IMR-90 (cell line): ENCODE results near the gene IRS2. TPM values are rescaled to one million over a fixed set of nuclear protein-coding genes. Genes with fewer than 3 reads are reported as not detected.

Experiments used
- ATAC-seq: fragments of 200-7000 bp; cut with Tn5 transposase; 2 replicates; pipeline ENCODE4 v1.9.1; 2020; ENCODE audit warnings: low read depth, mild to moderate bottlenecking, moderate library complexity
- BruUV-seq: library from RNA; stranded (reverse); fragments of 400-500 nt; replicated peaks from 2 replicates; lab custom pipeline; 2021; lab: Mats Ljungman, UMichigan
- CTCF ChIA-PET: fragments of 300-600 bp; formaldehyde crosslinking; extraction: SDS; loops from one replicate; lab custom pipeline; 2021; ENCODE audit warnings: antibody characterized with exemption; lab: Yijun Ruan, JAX
- POLR2A ChIA-PET: fragments of 300-600 bp; sonication (Branson Sonifier 250); formaldehyde crosslinking; loops from one replicate; lab custom pipeline; 2022; ENCODE audit warnings: antibody characterized with exemption; ENCODE audit not compliant: unreplicated experiment; lab: Charles Lee
- DNase-seq: peaks from one replicate; pipeline ENCODE4 v3.0.0; 2013
- H2AFZ ChIP-seq: replicated peaks from 2 replicates; pipeline ENCODE3; 2013; ENCODE audit warnings: low read length, mild to moderate bottlenecking; ENCODE audit not compliant: poor library complexity
- H2AK5ac ChIP-seq: 2 replicates; pipeline ENCODE4 v1.6.1; 2013; ENCODE audit warnings: low read depth, low read length, inconsistent platforms
- H2AK9ac ChIP-seq: replicated peaks from 2 replicates; pipeline ENCODE3; 2013; ENCODE audit warnings: mild to moderate bottlenecking, low read depth, low read length, moderate library complexity; ENCODE audit not compliant: poor library complexity
- H2BK120ac ChIP-seq: 2 replicates; pipeline ENCODE4 v1.6.1; 2013; ENCODE audit warnings: low read depth, low read length, inconsistent platforms
- H2BK15ac ChIP-seq: 3 replicates; pipeline ENCODE4 v1.6.1; 2013; ENCODE audit warnings: low read depth, low read length, inconsistent platforms
- H2BK20ac ChIP-seq: 2 replicates; pipeline ENCODE4 v1.6.1; 2013; ENCODE audit warnings: low read depth, mild to moderate bottlenecking, inconsistent platforms, low read length, moderate library complexity
- H2BK5ac ChIP-seq: 2 replicates; pipeline ENCODE4 v1.6.1; 2013; ENCODE audit warnings: mild to moderate bottlenecking, low read depth, low read length, inconsistent platforms; ENCODE audit not compliant: poor library complexity, severe bottlenecking
- H3K14ac ChIP-seq: replicated peaks from 2 replicates; pipeline ENCODE4 v1.6.1; 2013; ENCODE audit warnings: low read depth, low read length, inconsistent platforms
- H3K18ac ChIP-seq: 2 replicates; pipeline ENCODE4 v1.6.1; 2013; ENCODE audit warnings: low read depth, low read length, control low read depth
- H3K23ac ChIP-seq: 2 replicates; pipeline ENCODE4 v1.6.1; 2013; ENCODE audit warnings: low read depth, low read length, inconsistent platforms
- H3K27ac ChIP-seq: 2 replicates; pipeline ENCODE4 v1.5.1; 2013; ENCODE audit warnings: mild to moderate bottlenecking, control low read depth, low read length; ENCODE audit not compliant: insufficient read depth
- H3K27me3 ChIP-seq: 2 replicates; pipeline ENCODE4 v1.6.1; 2013; ENCODE audit warnings: low read length; ENCODE audit not compliant: control insufficient read depth, insufficient read depth
- H3K36me3 ChIP-seq: 2 replicates; pipeline ENCODE4 v1.6.1; 2013; ENCODE audit warnings: low read length, mixed read lengths; ENCODE audit not compliant: control insufficient read depth, insufficient read depth
- H3K4ac ChIP-seq: 2 replicates; pipeline ENCODE4 v1.6.1; 2013; ENCODE audit warnings: low read depth, low read length, inconsistent platforms
- H3K4me1 ChIP-seq: 2 replicates; pipeline ENCODE4 v1.6.1; 2013; ENCODE audit warnings: low read length, mixed read lengths; ENCODE audit not compliant: control insufficient read depth, insufficient read depth
- H3K4me2 ChIP-seq: 2 replicates; pipeline ENCODE4 v1.6.1; 2013; ENCODE audit warnings: low read depth, mild to moderate bottlenecking, control low read depth, low read length, moderate library complexity
- H3K4me3 ChIP-seq: 2 replicates; pipeline ENCODE4 v1.5.1; 2013; ENCODE audit warnings: low read depth, mild to moderate bottlenecking, control low read depth, low read length, moderate library complexity; ENCODE audit not compliant: insufficient read depth
- H3K56ac ChIP-seq: 2 replicates; pipeline ENCODE4 v1.6.1; 2013; ENCODE audit warnings: low read length, inconsistent platforms; ENCODE audit not compliant: insufficient read depth; ENCODE audit errors: extremely low read depth
- H3K79me1 ChIP-seq, 2 experiments: 2 replicates each; pipeline ENCODE4 v1.6.1; 2013; ENCODE audit warnings: low read length in 2 of 2, inconsistent platforms in 1 of 2, low read depth in 1 of 2
- H3K9ac ChIP-seq: 2 replicates; pipeline ENCODE4 v1.6.1; 2013; ENCODE audit warnings: low read depth, low read length, control low read depth
- H3K9me1 ChIP-seq: 2 replicates; pipeline ENCODE4 v1.6.1; 2013; ENCODE audit warnings: low read length, inconsistent platforms; ENCODE audit not compliant: insufficient read depth
- H3K9me3 ChIP-seq: 2 replicates; pipeline ENCODE4 v1.6.1; 2013; ENCODE audit warnings: low read length; ENCODE audit not compliant: control insufficient read depth, insufficient read depth
- H4K20me1 ChIP-seq: 2 replicates; pipeline ENCODE4 v1.6.1; 2013; ENCODE audit warnings: low read length, inconsistent platforms; ENCODE audit not compliant: insufficient read depth
- H4K5ac ChIP-seq: 2 replicates; pipeline ENCODE4 v1.6.1; 2013; ENCODE audit warnings: mild to moderate bottlenecking, low read depth, low read length, control low read depth
- H4K8ac ChIP-seq, 2 experiments: 2 replicates each; pipeline ENCODE4 v1.6.1; 2013; ENCODE audit warnings: low read depth in 2 of 2, low read length in 2 of 2, control low read depth in 1 of 2, inconsistent platforms in 1 of 2
- H4K91ac ChIP-seq: 2 replicates; pipeline ENCODE4 v1.6.1; 2013; ENCODE audit warnings: low read depth, low read length, inconsistent platforms; ENCODE audit not compliant: insufficient read depth
- CEBPB ChIP-seq: IDR thresholded peaks from 2 replicates; pipeline ENCODE4 v1.6.1; 2012; ENCODE audit warnings: low read depth, low read length, improper control_type of control experiment
- WGBS, 2 experiments: methylation state at CpG; one replicate each; pipeline versions ENCODE4 v1.1.5 to v1.1.7; 2013; ENCODE audit warnings: missing lambda C conversion rate in 2 of 2; ENCODE audit not compliant: insufficient read length in 1 of 2; ENCODE audit errors: extremely low coverage in 2 of 2; 5-methylcytosine and 5-hydroxymethylcytosine counted together
- dilution Hi-C: fragments of 300-500 bp; cut with HindIII; formaldehyde crosslinking; loops from one replicate; pipeline ENCODE4 v1.14.3; 2018; ENCODE audit warnings: low sequenced_read_pairs; ENCODE audit not compliant: unreplicated experiment
- in situ Hi-C: fragments of 300-500 bp; cut with MboI; formaldehyde crosslinking; loops from 3 replicates; pipeline ENCODE4 v1.14.3; 2019; ENCODE audit warnings: low sequenced_read_pairs, inconsistent platforms, mixed read lengths
- intact Hi-C: fragments of 100-400 bp; cut with micrococcal nuclease; formaldehyde crosslinking; loops from 2 replicates; pipeline ENCODE4 v1.10.0; 2022
- polyA plus RNA-seq, 3 experiments: library from polyadenylated mRNA; depleted of rRNA; stranded (reverse); fragments of >200 nt; gene quantifications; 2 replicates each; pipeline ENCODE4 v1.2.3, GENCODE V29; 2012; ENCODE audit warnings: low replicate concordance in 1 of 3
- total RNA-seq: library from RNA; depleted of rRNA; stranded (reverse); fragments of >200 nt; gene quantifications from 2 replicates; pipeline ENCODE4 v1.2.3, GENCODE V29; 2012
- TF ChIP-seq, protein P1 (sequence below): conservative IDR thresholded peaks from 2 replicates; pipeline ENCODE4 v1.5.1; 2012; ENCODE audit warnings: mild to moderate bottlenecking, low read depth, low read length, improper control_type of control experiment

The IRS2 gene
- total and polyA plus RNA-seq, 2 of the 4 experiments (the other 2 are of a cell fraction): 0.36 to 1.4 TPM

DNA sequence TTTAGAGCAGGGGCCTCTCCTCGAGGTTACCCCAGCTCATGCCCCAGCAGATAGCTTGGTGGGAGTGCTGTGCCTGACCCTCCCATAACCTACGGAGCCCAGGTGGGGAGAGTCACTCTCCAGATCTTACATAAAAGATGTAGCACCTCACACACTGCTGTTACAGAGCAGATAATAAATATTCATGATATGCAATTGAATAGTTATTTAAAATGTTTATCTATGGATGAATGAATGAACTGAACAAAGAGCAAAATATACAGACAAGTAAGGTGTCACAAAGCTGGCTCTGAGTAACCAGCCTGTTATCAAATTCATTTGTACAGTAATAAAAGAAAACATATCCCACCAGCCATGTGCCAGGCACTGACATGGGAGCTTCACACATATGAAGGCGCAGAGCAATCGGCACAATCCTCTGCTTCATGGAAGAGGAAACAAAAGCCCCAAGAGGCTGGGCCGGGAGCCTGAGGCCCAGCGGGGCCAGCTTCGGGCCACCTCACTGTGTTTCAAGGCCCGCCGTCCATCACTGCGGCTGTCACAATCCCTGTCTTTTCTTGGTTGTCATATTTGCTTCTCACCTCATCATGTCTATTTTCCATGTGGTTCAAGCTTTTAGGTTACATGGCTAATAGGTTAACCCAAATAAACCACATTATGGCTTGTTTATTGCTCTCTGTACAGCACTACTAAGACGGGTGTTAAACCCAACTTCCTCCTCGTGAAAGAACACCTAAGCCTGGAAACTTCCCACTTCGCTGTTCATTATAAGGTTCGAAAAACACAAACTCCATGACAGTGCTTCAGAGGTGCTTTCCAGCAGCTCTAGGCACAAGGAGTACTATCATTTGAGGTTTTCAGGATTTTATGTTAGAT lies 78.4 kb downstream of the IRS2 start:
- no peak overlapping the region for H3K14ac ChIP-seq
- no peak overlapping the region for H2AFZ ChIP-seq
- dilution Hi-C loops (no loop called here), in situ Hi-C loops (no loop called here), intact Hi-C loops (no loop called here)
- TF ChIP-seq, protein P1, sequence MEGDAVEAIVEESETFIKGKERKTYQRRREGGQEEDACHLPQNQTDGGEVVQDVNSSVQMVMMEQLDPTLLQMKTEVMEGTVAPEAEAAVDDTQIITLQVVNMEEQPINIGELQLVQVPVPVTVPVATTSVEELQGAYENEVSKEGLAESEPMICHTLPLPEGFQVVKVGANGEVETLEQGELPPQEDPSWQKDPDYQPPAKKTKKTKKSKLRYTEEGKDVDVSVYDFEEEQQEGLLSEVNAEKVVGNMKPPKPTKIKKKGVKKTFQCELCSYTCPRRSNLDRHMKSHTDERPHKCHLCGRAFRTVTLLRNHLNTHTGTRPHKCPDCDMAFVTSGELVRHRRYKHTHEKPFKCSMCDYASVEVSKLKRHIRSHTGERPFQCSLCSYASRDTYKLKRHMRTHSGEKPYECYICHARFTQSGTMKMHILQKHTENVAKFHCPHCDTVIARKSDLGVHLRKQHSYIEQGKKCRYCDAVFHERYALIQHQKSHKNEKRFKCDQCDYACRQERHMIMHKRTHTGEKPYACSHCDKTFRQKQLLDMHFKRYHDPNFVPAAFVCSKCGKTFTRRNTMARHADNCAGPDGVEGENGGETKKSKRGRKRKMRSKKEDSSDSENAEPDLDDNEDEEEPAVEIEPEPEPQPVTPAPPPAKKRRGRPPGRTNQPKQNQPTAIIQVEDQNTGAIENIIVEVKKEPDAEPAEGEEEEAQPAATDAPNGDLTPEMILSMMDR: no peak
- no peak for TF ChIP-seq CEBPB
- H3K4me3 ChIP-seq: no peak overlapping the region
- no peak overlapping the region for H2BK120ac ChIP-seq
- BruUV-seq: no TSS peak
- no peaks in the 10 kb centered on the region for H3K36me3 ChIP-seq
- no peak overlapping the region for H3K23ac ChIP-seq
- H2BK20ac ChIP-seq: no peak overlapping the region
- H2AK9ac ChIP-seq: no peak overlapping the region
- H2AK5ac ChIP-seq: no peak overlapping the region
- CTCF ChIA-PET: interaction anchor here (0.7 kb wide), 1 partner anchor 409 kb away, joined by 3 read pairs; no protein-coding TSS in a partner anchor
- H4K20me1 ChIP-seq: no peaks in the 10 kb centered on the region; the same call in 1 of the 2 replicates
- H3K79me1 ChIP-seq: no peaks in the 10 kb centered on the region
- no peak overlapping the region for H3K18ac ChIP-seq
- H4K5ac ChIP-seq: no peak overlapping the region
- POLR2A ChIA-PET: no interaction called here
- no peaks in the 10 kb centered on the region; the same call in 1 of the 2 replicates for H3K9me3 ChIP-seq
- ATAC-seq (no peak), DNase-seq (no peak)
- H2BK15ac ChIP-seq: no peak overlapping the region
- H3K27ac ChIP-seq: no peak overlapping the region
- H3K56ac ChIP-seq: no peak overlapping the region
- H3K27me3 ChIP-seq: peaks cover 32% of the 10 kb centered on the region
- H3K9ac ChIP-seq: no peak overlapping the region
- H3K4me1 ChIP-seq: no peaks in the 10 kb centered on the region
- 100% methylated on average over 1 of the region's 14 CpGs; no CpG with 5 or more reads in 1 of the 2 experiments for WGBS, 2 experiments
- no peak overlapping the region for H3K4me2 ChIP-seq
- no peak overlapping the region for H2BK5ac ChIP-seq
- no peak overlapping the region for H3K4ac ChIP-seq
- H4K8ac ChIP-seq: no peak overlapping the region
- H4K91ac ChIP-seq: no peak overlapping the region
- no peaks in the 10 kb centered on the region for H3K9me1 ChIP-seq
